ENCODE measurements around the gene RAB3IL1. TPM values are rescaled to one million over a fixed set of nuclear protein-coding genes. Genes with fewer than 3 reads are reported as not detected.

Gene RAB3IL1
- total RNA-seq, 1 donor from 2014 or later, result 10.6 TPM

DNA sequence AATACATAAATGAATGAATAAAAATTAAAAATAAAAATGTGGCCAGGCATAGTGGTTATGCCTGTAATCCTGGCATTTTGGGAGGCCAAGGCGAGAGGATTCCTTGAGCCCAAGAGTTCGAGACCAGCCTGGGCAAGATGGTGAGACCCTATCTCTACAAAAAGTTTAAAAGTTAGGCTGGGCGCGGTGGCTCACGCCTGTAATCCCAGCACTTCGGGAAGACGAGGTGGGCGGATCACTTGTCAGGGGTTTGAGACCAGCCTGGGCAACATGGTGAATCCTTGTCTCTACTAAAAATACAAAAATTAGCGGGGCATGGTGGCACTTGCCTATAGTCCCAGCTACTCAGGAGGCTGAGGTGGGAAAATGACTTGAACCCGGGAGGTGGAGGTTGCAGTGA lies 23.1 kb upstream of the RAB3IL1 start:
- Mint-ChIP-seq H3K27me3 (ENCODE audit: low read depth) (no peaks in the 10 kb centered on the region), H3K36me3 (no peaks in the 10 kb centered on the region), H3K4me1 (no peaks in the 10 kb centered on the region), H3K27ac (no peak overlapping the region), H3K9me3 (peaks cover 25% of the 10 kb centered on the region), H3K4me3 (no peak overlapping the region)
- no peak for DNase-seq (ENCODE audit: low spot score in 2 of 2, unreplicated experiment in 2 of 2)
- TF ChIP-seq, protein P1, sequence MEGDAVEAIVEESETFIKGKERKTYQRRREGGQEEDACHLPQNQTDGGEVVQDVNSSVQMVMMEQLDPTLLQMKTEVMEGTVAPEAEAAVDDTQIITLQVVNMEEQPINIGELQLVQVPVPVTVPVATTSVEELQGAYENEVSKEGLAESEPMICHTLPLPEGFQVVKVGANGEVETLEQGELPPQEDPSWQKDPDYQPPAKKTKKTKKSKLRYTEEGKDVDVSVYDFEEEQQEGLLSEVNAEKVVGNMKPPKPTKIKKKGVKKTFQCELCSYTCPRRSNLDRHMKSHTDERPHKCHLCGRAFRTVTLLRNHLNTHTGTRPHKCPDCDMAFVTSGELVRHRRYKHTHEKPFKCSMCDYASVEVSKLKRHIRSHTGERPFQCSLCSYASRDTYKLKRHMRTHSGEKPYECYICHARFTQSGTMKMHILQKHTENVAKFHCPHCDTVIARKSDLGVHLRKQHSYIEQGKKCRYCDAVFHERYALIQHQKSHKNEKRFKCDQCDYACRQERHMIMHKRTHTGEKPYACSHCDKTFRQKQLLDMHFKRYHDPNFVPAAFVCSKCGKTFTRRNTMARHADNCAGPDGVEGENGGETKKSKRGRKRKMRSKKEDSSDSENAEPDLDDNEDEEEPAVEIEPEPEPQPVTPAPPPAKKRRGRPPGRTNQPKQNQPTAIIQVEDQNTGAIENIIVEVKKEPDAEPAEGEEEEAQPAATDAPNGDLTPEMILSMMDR (IDR thresholded peaks at IDR 0.05; ENCODE audit: unreplicated experiment), result no peak

DNA sequence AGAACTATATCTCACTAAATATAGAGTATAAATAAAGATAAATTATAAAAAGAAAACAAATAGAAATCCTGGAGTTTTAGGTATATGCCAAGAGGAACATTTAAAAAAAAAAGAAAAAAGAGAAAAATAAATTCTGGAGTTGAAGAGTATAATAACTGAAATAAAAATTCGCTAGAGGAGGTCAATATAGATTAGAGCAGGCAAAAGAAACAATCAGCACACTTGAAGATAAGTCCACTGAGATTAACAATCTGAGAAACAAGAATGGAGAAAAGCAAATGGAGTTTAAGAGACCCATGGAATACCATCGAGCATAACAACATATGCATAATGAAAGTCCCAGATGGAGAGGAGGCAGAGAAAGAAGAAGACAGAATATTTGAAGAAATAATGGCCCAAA lies 18.5 kb upstream of the RAB3IL1 start:
- H3K27me3 Mint-ChIP-seq (ENCODE audit: low read depth), result peaks cover 2% of the 10 kb centered on the region
- no peaks in the 10 kb centered on the region for H3K36me3 Mint-ChIP-seq
- no peak overlapping the region for H3K27ac Mint-ChIP-seq
- TF ChIP-seq, protein P1 (IDR thresholded peaks at IDR 0.05; ENCODE audit: unreplicated experiment), result no peak
- H3K4me3 Mint-ChIP-seq, result no peak overlapping the region
- peaks cover 32% of the 10 kb centered on the region for H3K9me3 Mint-ChIP-seq
- no peak for DNase-seq (ENCODE audit: low spot score in 2 of 2, unreplicated experiment in 2 of 2)
- no peaks in the 10 kb centered on the region for H3K4me1 Mint-ChIP-seq

- TF ChIP-seq, protein P1 (IDR thresholded peaks at IDR 0.05; ENCODE audit: unreplicated experiment), result no peak
- no peak for DNase-seq (ENCODE audit: low spot score in 2 of 2, unreplicated experiment in 2 of 2)
- H3K36me3 Mint-ChIP-seq, result no peaks in the 10 kb centered on the region
- peaks cover 4% of the 10 kb centered on the region for H3K4me1 Mint-ChIP-seq
- H3K27ac Mint-ChIP-seq, result no peak overlapping the region
- no peak overlapping the region for H3K4me3 Mint-ChIP-seq
- peaks cover 2% of the 10 kb centered on the region for H3K27me3 Mint-ChIP-seq (ENCODE audit: low read depth)
- peaks cover 9% of the 10 kb centered on the region for H3K9me3 Mint-ChIP-seq
These were observed 13.6 kb upstream of the RAB3IL1 start for GRCh38 chr11:61930933-61931332.

DNA sequence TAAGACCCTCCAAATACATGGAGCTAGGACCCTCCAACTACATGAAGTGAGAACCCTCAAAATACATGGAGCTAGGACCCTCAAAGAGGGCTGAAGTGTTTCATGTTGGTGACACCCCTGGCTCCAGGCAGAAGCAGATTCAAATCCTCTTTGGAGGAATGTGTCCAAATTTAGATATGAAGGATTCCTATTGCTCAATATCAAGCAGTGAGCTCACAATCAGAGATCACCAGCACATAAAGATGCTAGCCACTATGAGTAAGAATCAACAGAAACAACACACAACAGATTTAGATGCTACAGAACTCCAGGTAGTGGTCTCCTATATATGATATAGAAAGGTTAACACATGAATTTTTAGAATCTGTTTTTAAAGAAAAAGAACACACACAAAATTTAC lies 11.2 kb upstream of the RAB3IL1 start:
- no peak overlapping the region for H3K27ac Mint-ChIP-seq
- TF ChIP-seq, protein P1 (IDR thresholded peaks at IDR 0.05; ENCODE audit: unreplicated experiment), result no peak
- peaks cover 2% of the 10 kb centered on the region for H3K27me3 Mint-ChIP-seq (ENCODE audit: low read depth)
- peaks cover 21% of the 10 kb centered on the region for H3K4me1 Mint-ChIP-seq
- peaks cover 7% of the 10 kb centered on the region for H3K9me3 Mint-ChIP-seq
- no peaks in the 10 kb centered on the region for H3K36me3 Mint-ChIP-seq
- H3K4me3 Mint-ChIP-seq, result no peak overlapping the region
- no peak for DNase-seq (ENCODE audit: low spot score in 2 of 2, unreplicated experiment in 2 of 2)

- H3K27ac Mint-ChIP-seq, result no peak overlapping the region
- H3K4me3 Mint-ChIP-seq, result no peak overlapping the region
- peaks cover 33% of the 10 kb centered on the region for H3K4me1 Mint-ChIP-seq
- H3K36me3 Mint-ChIP-seq, result no peaks in the 10 kb centered on the region
- no peaks in the 10 kb centered on the region for H3K9me3 Mint-ChIP-seq
- DNase-seq (ENCODE audit: low spot score in 2 of 2, unreplicated experiment in 2 of 2), result no peak
- TF ChIP-seq, protein P1 (IDR thresholded peaks at IDR 0.05; ENCODE audit: unreplicated experiment), result no peak
- peaks cover 3% of the 10 kb centered on the region for H3K27me3 Mint-ChIP-seq (ENCODE audit: low read depth)
These were observed 10.1 kb upstream of the RAB3IL1 start for GRCh38 chr11:61927501-61927900.

DNA sequence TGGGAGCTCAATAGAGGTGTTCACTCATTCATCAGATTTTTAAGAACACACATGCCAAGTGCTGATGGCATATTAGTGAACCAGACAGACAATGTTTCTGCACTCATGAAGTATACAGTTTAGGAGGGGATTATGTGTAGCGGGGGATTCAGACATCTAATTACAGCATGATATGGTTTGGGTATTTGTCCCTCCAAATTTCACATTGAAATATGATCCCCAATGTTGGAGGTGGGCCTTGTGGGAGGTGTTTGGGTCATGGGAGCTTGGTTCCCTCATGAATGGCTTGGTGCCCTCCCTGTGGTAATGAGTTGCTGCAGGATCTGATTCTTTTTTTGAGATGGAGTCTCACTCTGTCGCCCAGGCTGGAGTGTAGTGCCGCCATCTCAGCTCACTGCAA lies 8.9 kb upstream of the RAB3IL1 start:
- peaks cover 35% of the 10 kb centered on the region for H3K4me1 Mint-ChIP-seq
- H3K9me3 Mint-ChIP-seq, result no peaks in the 10 kb centered on the region
- no peak for DNase-seq (ENCODE audit: low spot score in 2 of 2, unreplicated experiment in 2 of 2)
- H3K4me3 Mint-ChIP-seq, result no peak overlapping the region
- no peaks in the 10 kb centered on the region for H3K36me3 Mint-ChIP-seq
- peaks cover 1% of the 10 kb centered on the region for H3K27me3 Mint-ChIP-seq (ENCODE audit: low read depth)
- H3K27ac Mint-ChIP-seq, result no peak overlapping the region
- TF ChIP-seq, protein P1 (IDR thresholded peaks at IDR 0.05; ENCODE audit: unreplicated experiment), result no peak

Data from mesothelial cell of epicardium (in vitro differentiated cells).